ENCODE data around the gene TREH. TPM values are rescaled to one million over a fixed set of nuclear protein-coding genes. Genes with fewer than 3 reads are reported as not detected.

The TREH gene
- total and polyA plus RNA-seq, 8 donors = 0.20 to 0.42 (median 0.24) TPM; not detected in 3

DNA sequence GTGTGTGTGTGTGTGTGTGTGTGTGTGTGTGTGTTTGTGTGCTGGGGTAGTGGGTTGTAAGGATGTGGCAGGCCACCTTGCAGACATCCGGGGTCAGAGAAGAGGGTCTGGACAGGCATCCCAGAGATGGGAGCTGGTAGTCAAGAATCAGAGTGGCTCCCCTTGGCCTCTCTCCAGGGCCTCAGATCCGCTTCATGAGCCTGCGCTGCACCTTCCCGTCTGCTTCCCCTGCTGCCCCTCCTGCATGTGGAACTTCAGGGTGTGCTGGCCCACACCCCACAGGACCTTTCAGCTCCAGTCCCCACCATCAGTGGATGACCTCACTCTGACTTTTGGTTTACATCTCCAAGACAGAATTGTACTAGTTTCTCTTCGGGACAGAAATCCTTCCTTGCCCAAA, 31.2 kb downstream of the TREH start:
- H3K36me3 ChIP-seq = peaks cover 8 to 92% of the 10 kb centered on the region in 2 donors
- H3K4me3 ChIP-seq = no peak overlapping the region
- no peaks in the 10 kb centered on the region for H3K9me3 ChIP-seq
- ATAC-seq = no peak
- no peak overlapping the region for H3K27ac ChIP-seq
- TF ChIP-seq CTCF (IDR thresholded peaks at IDR 0.05) = no peak
- peak in 2 of 4 donors; percentile 19 to 31 for DNase-seq
- no peaks in the 10 kb centered on the region for H3K27me3 ChIP-seq
- intact Hi-C loops (cut with DNase I) = no loop called here
- no peaks in the 10 kb centered on the region for H3K4me1 ChIP-seq

DNA sequence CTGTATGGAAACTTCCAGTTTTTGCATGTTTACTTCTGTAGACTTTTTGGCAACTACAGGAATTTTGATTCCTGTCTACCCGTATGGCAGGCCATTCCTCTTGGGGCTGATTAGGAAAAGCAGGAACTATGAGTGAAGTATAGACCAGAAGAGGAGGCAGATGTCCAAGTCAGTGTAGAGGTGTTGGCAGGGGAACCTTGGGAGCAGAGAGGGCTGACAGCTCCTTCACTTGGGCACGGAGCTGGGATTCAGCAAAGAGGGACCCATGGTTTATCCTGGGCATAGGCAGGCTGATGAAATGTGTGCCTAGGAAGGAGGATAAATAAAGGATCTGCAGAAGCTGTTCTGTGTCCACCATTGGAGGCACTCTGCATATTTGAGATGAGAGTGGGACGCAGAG, 33.1 kb downstream of the TREH start:
- no peak overlapping the region for H3K27ac ChIP-seq
- no peak overlapping the region for H3K4me3 ChIP-seq
- no peaks in the 10 kb centered on the region for H3K4me1 ChIP-seq
- H3K36me3 ChIP-seq = peaks cover 8 to 90% of the 10 kb centered on the region in 2 donors
- DNase-seq (peak in 1 of 4 donors; percentile 2), ATAC-seq (no peak)
- no peaks in the 10 kb centered on the region for H3K27me3 ChIP-seq
- H3K9me3 ChIP-seq = no peaks in the 10 kb centered on the region
- no peak for TF ChIP-seq CTCF (IDR thresholded peaks at IDR 0.05)
- intact Hi-C loops (cut with DNase I) = no loop called here

DNA sequence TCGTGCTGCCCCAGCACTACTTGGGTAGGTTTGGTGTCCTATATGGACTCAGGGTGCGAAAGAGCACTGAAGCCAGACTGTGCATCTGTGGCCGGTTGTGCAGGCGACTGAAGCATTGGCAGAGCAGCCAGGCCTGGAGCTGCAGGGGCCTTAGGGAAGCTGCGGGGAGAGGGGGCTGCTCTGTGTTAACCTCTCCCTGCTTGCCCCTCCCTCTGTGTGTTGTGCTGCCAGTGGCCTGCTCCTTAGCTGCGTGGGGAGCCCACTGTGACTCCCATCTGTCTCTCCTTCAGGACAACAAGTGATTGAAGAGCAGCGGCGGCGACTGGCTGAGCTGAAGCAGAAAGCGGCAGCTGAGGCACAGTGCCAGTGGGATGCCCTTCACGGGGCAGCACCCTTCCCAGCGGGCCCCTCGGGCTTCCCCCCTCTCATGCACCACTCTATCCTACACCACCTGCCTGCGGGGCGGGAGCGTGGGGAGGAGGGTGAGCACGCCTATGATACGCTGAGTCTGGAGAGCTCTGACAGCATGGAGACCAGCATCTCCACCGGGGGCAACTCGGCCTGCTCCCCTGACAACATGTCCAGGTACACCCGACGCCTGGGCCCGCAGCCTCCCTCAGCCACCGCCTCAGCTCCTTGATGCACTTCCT, 34.3 kb downstream of the TREH start:
- H3K27me3 ChIP-seq = no peaks in the 10 kb centered on the region
- H3K27ac ChIP-seq = no peak overlapping the region
- intact Hi-C loops (cut with DNase I) = no loop called here
- ATAC-seq = no peak
- peaks cover 4 to 90% of the 10 kb centered on the region in 2 donors for H3K36me3 ChIP-seq
- peak in 1 of 4 donors; percentile 68 for DNase-seq
- no peaks in the 10 kb centered on the region for H3K9me3 ChIP-seq
- no peak overlapping the region for H3K4me3 ChIP-seq
- H3K4me1 ChIP-seq = no peaks in the 10 kb centered on the region
- TF ChIP-seq CTCF (IDR thresholded peaks at IDR 0.05) = no peak

- Histone ChIP-seq H3K27me3 (no peaks in the 10 kb centered on the region), H3K4me3 (no peak overlapping the region), H3K4me1 (no peaks in the 10 kb centered on the region), H3K36me3 (peaks cover 0 to 90% of the 10 kb centered on the region in 2 donors), H3K27ac (no peak overlapping the region), H3K9me3 (no peaks in the 10 kb centered on the region)
- peak in 1 of 4 donors; percentile 63 for DNase-seq
- no peak for ATAC-seq
- intact Hi-C loops (cut with DNase I) = no loop called here
- TF ChIP-seq CTCF (IDR thresholded peaks at IDR 0.05) = no peak
These were observed 35.0 kb downstream of the TREH start for GRCh38 chr11:118644496-118644895.

DNA sequence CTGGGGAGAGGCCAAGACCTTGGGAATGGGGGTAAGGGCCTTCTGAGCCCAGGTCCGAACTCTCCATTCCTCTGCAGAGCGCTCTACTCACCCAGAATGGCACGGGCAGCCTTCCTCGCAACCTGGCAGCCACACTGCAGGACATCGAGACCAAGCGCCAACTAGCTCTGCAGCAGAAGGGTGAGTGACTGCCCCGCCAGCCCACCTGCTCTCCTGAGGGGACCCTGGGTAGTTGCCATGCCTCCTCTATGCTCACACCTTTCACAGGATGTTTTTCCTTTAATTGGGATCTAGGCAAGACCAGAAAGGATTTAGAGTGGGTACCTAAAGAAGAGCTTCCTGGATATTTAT, 35.5 kb downstream of the TREH start:
- ATAC-seq = no peak

More for the DNA sequence above, 35.5 kb downstream of the TREH start:
- peak in 1 of 4 donors; percentile 30 for DNase-seq
- intact Hi-C loops (cut with DNase I) = no loop called here
- no peaks in the 10 kb centered on the region for H3K27me3 ChIP-seq
- TF ChIP-seq CTCF (IDR thresholded peaks at IDR 0.05) = no peak
- no peaks in the 10 kb centered on the region for H3K9me3 ChIP-seq
- H3K4me1 ChIP-seq = no peaks in the 10 kb centered on the region
- H3K36me3 ChIP-seq = peaks cover 0 to 90% of the 10 kb centered on the region in 2 donors
- no peak overlapping the region for H3K4me3 ChIP-seq
- H3K27ac ChIP-seq = no peak overlapping the region
